RCC 7860 (cell line): ENCODE results near the gene LRRN2.
A peak's percentile ranks its signal among the peaks of the same experiment; 100 is the strongest.

ENCODE experiments used
- DNase-seq: peaks from one replicate; pipeline ENCODE4 v3.0.0-alpha.2; 2015; ENCODE audit warnings: low spot score
- FAIRE-seq: peaks from 2 replicates; lab custom pipeline; 2012; peaks lifted over from hg19 to GRCh38; lab: Jason Lieb, UNC

The LRRN2 gene

GRCh38 chr1:204663644-204664383 lies 21.7 kb downstream of the LRRN2 start:
- no peak for FAIRE-seq
- DNase-seq, result no peak

GRCh38 chr1:204662530-204662929 lies 23.0 kb downstream of the LRRN2 start:
- no peak for FAIRE-seq

GRCh38 chr1:204660509-204660908 lies 25.0 kb downstream of the LRRN2 start:
- FAIRE-seq (no peak), DNase-seq (no peak)

More at GRCh38 chr1:204662530-204662929, 23.0 kb downstream of the LRRN2 start:
- DNase-seq, result no peak

- DNase-seq (no peak), FAIRE-seq (no peak)
These were observed 26.5 kb downstream of the LRRN2 start for GRCh38 chr1:204659056-204659455.

- no peak for DNase-seq
- no peak for FAIRE-seq
These were observed 27.2 kb downstream of the LRRN2 start for GRCh38 chr1:204658295-204658694.

- DNase-seq, result no peak
- no peak for FAIRE-seq
These were observed 31.8 kb downstream of the LRRN2 start for GRCh38 chr1:204653590-204654340.

- FAIRE-seq (no peak), DNase-seq (no peak)
These were observed 33.0 kb downstream of the LRRN2 start for GRCh38 chr1:204652497-204652896.

- DNase-seq, result no peak
- FAIRE-seq, result no peak
These were observed 33.6 kb downstream of the LRRN2 start for GRCh38 chr1:204651843-204652421.

- no peak for DNase-seq
- no peak for FAIRE-seq
These were observed 34.5 kb downstream of the LRRN2 start for GRCh38 chr1:204650911-204651570.

GRCh38 chr1:204649721-204650521 lies 35.6 kb downstream of the LRRN2 start:
- no peak for DNase-seq
- FAIRE-seq, result no peak

- DNase-seq, result no peak
- FAIRE-seq, result no peak
These were observed 37.0 kb downstream of the LRRN2 start for GRCh38 chr1:204648576-204648975.

- DNase-seq, result no peak
- no peak for FAIRE-seq
These were observed 37.8 kb downstream of the LRRN2 start for GRCh38 chr1:204647805-204648153.

GRCh38 chr1:204647114-204647804 lies 38.3 kb downstream of the LRRN2 start:
- DNase-seq (peak; percentile 60), FAIRE-seq (no peak)

GRCh38 chr1:204645666-204646065 lies 39.9 kb downstream of the LRRN2 start:
- DNase-seq (no peak), FAIRE-seq (no peak)

- DNase-seq (no peak), FAIRE-seq (no peak)
These were observed 40.3 kb downstream of the LRRN2 start for GRCh38 chr1:204645251-204645650.

- DNase-seq, result no peak
- no peak for FAIRE-seq
These were observed 42.0 kb downstream of the LRRN2 start for GRCh38 chr1:204643503-204643902.

GRCh38 chr1:204641936-204642335 lies 43.6 kb downstream of the LRRN2 start:
- FAIRE-seq, result no peak

GRCh38 chr1:204641455-204641854 lies 44.1 kb downstream of the LRRN2 start:
- FAIRE-seq (no peak), DNase-seq (no peak)

More at GRCh38 chr1:204641936-204642335, 43.6 kb downstream of the LRRN2 start:
- DNase-seq, result no peak

- FAIRE-seq, result no peak
- no peak for DNase-seq
These were observed 45.0 kb downstream of the LRRN2 start for GRCh38 chr1:204640578-204640977.
